Liver (tissue), 3 donors: ENCODE results near the gene MRPS14.

ENCODE experiments used
- RXRA ChIP-seq, 2 donors: IDR thresholded peaks; 2 replicates each; pipeline ENCODE4 v1.6.1; 2017 to 2018; ENCODE audit warnings: antibody characterized with exemption in 2 of 2, mild to moderate bottlenecking in 1 of 2
- SP1 ChIP-seq: IDR thresholded peaks from 2 replicates; pipeline ENCODE4 v1.6.1; 2018; ENCODE audit warnings: antibody characterized with exemption, mild to moderate bottlenecking
- TAF1 ChIP-seq: conservative IDR thresholded peaks from 2 replicates; pipeline ENCODE4 v1.6.1; 2016; ENCODE audit warnings: antibody characterized with exemption, mild to moderate bottlenecking
- TF ChIP-seq, protein P1 (sequence below): fragments of 150-350 bp; IDR thresholded peaks from 2 replicates; pipeline ENCODE4 v1.5.1; 2017; ENCODE audit warnings: improper control_type of control experiment, low read depth, low read length; ENCODE audit not compliant: missing input control
- TF ChIP-seq, protein P2 (sequence below): IDR thresholded peaks from 2 replicates; pipeline ENCODE4 v1.6.1; 2016; ENCODE audit warnings: antibody characterized with exemption
- TF ChIP-seq, protein P3 (sequence below): IDR thresholded peaks from 2 replicates; pipeline ENCODE4 v1.6.1; 2016; ENCODE audit warnings: antibody characterized with exemption, mild to moderate bottlenecking
- donor health status: healthy.
- donor health status: healthy.

DNA sequence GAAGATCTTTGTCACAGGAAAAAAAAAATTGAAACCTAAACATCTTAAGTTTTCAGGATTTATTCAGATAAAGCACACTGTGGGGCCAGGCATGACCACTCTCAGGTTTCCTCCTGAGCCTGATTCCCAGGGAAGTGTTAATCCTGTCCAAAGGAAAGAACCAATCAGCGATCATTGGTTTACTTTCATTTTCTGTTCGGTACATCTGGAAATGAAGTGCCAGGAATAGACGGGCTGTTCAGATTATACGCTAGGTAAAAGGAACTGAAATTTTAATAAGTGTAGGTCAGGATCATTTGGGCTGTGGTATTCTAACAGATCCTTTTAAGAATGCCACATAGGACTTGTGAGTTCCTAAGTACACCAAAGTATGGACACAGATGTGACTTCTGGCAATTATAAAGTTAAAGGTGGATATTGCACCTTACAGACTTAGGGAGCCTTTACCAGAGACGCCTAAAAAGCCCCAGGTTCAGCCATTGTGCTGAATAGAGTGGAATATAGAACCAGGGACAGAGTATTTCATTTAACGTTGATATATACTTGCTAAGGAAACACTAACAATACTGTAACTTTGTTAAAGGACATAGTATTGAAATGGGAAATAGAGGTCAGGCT lies 32.7 kb downstream of the MRPS14 start:
- TF ChIP-seq, protein P1, sequence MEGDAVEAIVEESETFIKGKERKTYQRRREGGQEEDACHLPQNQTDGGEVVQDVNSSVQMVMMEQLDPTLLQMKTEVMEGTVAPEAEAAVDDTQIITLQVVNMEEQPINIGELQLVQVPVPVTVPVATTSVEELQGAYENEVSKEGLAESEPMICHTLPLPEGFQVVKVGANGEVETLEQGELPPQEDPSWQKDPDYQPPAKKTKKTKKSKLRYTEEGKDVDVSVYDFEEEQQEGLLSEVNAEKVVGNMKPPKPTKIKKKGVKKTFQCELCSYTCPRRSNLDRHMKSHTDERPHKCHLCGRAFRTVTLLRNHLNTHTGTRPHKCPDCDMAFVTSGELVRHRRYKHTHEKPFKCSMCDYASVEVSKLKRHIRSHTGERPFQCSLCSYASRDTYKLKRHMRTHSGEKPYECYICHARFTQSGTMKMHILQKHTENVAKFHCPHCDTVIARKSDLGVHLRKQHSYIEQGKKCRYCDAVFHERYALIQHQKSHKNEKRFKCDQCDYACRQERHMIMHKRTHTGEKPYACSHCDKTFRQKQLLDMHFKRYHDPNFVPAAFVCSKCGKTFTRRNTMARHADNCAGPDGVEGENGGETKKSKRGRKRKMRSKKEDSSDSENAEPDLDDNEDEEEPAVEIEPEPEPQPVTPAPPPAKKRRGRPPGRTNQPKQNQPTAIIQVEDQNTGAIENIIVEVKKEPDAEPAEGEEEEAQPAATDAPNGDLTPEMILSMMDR = no peak
- TF ChIP-seq SP1 (peak; percentile 57), RXRA (IDR thresholded peaks at IDR 0.05) (no peak), TAF1 (no peak)
- TF ChIP-seq, protein P2, sequence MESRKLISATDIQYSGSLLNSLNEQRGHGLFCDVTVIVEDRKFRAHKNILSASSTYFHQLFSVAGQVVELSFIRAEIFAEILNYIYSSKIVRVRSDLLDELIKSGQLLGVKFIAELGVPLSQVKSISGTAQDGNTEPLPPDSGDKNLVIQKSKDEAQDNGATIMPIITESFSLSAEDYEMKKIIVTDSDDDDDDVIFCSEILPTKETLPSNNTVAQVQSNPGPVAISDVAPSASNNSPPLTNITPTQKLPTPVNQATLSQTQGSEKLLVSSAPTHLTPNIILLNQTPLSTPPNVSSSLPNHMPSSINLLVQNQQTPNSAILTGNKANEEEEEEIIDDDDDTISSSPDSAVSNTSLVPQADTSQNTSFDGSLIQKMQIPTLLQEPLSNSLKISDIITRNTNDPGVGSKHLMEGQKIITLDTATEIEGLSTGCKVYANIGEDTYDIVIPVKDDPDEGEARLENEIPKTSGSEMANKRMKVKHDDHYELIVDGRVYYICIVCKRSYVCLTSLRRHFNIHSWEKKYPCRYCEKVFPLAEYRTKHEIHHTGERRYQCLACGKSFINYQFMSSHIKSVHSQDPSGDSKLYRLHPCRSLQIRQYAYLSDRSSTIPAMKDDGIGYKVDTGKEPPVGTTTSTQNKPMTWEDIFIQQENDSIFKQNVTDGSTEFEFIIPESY = peak; percentile 29
- TF ChIP-seq, protein P3, sequence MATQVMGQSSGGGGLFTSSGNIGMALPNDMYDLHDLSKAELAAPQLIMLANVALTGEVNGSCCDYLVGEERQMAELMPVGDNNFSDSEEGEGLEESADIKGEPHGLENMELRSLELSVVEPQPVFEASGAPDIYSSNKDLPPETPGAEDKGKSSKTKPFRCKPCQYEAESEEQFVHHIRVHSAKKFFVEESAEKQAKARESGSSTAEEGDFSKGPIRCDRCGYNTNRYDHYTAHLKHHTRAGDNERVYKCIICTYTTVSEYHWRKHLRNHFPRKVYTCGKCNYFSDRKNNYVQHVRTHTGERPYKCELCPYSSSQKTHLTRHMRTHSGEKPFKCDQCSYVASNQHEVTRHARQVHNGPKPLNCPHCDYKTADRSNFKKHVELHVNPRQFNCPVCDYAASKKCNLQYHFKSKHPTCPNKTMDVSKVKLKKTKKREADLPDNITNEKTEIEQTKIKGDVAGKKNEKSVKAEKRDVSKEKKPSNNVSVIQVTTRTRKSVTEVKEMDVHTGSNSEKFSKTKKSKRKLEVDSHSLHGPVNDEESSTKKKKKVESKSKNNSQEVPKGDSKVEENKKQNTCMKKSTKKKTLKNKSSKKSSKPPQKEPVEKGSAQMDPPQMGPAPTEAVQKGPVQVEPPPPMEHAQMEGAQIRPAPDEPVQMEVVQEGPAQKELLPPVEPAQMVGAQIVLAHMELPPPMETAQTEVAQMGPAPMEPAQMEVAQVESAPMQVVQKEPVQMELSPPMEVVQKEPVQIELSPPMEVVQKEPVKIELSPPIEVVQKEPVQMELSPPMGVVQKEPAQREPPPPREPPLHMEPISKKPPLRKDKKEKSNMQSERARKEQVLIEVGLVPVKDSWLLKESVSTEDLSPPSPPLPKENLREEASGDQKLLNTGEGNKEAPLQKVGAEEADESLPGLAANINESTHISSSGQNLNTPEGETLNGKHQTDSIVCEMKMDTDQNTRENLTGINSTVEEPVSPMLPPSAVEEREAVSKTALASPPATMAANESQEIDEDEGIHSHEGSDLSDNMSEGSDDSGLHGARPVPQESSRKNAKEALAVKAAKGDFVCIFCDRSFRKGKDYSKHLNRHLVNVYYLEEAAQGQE = peak; percentile 53
